ENCODE results near the gene TSSK2.

Gene TSSK2

DNA sequence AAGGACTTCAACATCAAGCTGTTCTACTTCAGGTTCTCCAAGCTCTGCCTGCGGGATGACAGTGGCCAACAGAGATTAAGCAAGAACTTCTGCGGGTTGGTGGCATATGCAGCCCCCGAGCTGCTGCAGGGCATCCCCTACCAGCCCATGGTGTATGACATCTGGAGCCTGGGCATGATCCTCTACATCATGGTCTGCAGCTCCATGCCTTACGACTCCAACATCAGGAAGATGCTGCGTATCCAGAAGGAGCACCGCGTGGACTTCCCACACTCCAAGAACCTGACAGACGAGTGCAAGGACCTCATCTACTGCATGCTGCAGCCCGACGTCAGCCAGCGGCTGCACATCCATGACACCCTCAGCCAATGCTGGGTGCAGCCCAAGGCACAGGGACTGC lies 6.1 kb upstream of the TSSK2 start:
- no peak for DNase-seq (ENCODE audit: low spot score)

- no peak for DNase-seq (ENCODE audit: low spot score)
Observed at GRCh38 chr22:19125474-19126308, 5.4 kb upstream of the TSSK2 start.

GRCh38 chr22:19126309-19127273 lies 4.5 kb upstream of the TSSK2 start:
- DNase-seq (ENCODE audit: low spot score) = no peak

GRCh38 chr22:19127329-19128008 lies 3.6 kb upstream of the TSSK2 start:
- DNase-seq (ENCODE audit: low spot score) = no peak

GRCh38 chr22:19128009-19128401 lies 3.1 kb upstream of the TSSK2 start:
- no peak for DNase-seq (ENCODE audit: low spot score)

- DNase-seq (ENCODE audit: low spot score) = no peak
Observed at GRCh38 chr22:19128946-19129727, 2.0 kb upstream of the TSSK2 start.

GRCh38 chr22:19129871-19130270 lies 1.2 kb upstream of the TSSK2 start:
- DNase-seq (ENCODE audit: low spot score) = no peak

DNA sequence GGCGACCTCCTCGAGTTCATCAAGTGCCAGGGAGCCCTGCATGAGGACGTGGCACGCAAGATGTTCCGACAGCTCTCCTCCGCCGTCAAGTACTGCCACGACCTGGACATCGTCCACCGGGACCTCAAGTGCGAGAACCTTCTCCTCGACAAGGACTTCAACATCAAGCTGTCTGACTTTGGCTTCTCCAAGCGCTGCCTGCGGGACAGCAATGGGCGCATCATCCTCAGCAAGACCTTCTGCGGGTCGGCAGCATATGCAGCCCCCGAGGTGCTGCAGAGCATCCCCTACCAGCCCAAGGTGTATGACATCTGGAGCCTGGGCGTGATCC lies 542 bp downstream of the TSSK2 start:
- DNase-seq (ENCODE audit: low spot score) = no peak

- no peak for DNase-seq (ENCODE audit: low spot score)
Observed at GRCh38 chr22:19132153-19132552, 1.0 kb downstream of the TSSK2 start.

DNA sequence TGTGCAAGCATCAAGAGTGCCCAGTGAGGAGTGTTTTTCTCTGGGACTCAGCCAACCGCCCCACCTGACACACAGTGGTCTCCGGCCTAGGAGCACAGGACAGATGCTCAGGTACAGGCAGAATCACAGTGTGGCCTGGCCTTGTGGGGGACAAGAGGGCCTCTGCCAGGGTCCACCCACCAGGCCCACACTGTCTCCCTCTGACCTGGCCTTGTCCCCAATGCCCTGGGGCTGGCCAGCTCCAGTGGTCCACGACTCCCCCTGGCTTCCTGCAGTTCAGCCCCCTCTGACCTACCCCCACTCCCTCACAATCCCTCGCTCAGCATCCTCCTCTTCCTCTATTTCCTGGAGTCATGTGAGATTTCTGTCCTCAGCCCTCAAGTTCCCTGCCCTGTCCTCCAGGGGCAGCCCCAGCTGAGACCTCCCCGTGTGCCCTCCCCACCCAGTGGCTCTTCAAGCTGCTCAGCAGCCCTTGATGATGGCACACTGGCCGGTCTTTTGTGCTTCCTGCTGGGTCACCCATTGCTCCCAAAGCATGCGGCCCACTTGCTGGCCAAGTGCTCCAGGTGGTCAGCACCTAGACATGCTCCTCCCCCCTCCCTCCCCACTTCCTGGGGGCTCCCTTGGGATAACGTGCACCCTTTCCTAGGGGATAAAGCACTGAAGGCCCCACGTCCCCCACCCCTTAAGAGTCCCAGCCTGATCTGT lies 1.7 kb downstream of the TSSK2 start:
- DNase-seq (ENCODE audit: low spot score) = no peak

DNA sequence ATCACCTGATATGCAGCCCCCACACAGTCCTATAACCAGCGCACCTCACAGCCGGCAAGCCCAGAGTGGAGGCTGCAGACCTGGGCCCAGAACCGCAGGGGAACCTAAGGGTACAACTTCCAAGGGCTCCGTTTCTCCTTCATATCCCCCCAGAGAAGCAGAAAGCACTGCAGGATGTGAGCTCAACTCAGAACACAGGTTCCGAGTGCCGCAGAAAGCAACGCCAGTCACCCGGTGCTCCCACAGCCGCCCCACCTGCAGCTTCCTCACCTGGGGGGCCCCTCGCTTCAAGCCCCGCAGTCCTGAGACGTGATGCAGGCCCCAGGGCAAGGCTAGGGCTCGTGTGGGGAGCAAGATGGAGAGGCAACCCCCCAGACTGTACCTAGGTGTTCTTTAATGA lies 2.5 kb downstream of the TSSK2 start:
- DNase-seq (ENCODE audit: low spot score) = no peak

DNA sequence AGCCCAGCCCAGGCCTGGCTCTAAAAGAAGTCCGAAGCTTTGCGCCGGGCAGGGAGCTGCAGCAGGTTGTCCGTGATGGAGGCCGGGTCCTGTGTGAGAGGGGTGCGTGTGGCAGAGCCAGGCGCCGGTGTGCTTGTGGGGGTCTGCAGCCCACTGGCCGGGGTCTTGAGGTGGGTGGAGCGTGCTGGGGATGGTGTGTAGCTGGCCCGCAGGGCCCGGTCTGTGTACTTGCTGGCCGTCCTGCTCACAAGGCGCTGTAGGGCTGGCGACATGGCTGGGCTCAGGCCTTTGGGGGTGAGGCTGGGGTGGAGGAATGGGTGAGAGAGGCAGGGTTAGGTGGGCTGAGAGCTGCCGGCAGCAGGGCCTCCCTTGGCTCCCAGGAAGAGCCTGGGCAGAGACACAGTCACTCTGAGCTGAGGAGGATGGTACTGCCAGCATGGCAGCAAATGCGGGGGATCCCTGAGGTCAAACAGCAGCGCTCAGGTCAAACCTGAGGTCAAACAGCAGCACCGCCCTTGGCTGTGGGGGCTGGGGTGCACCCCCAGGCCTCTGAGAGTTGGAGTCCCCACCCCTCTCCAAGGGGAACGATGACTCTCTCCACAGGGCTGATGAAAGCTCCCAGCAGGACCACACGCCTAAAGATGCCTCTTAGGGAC lies 3.2 kb downstream of the TSSK2 start:
- DNase-seq (ENCODE audit: low spot score) = no peak

DNA sequence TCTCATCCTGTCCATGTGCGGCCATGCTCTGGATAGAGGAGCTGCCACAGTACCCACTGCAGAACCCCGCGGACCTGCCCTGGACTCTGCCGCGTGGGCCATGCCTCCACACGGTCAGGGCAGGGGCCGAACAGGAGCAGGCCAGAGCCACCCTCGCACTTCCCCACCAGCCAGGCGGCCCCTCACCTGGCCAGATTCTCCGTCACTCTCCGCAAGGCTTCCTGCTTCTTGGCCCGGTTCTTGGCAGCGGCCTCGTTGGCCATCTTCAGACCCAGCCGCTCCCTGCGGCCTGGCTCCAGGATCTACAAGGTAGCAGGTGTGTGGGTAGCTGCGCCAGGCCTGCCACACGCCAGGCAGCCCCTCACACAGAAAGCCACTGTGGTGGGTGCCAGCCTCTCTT lies 3.8 kb downstream of the TSSK2 start:
- no peak for DNase-seq (ENCODE audit: low spot score)

DNA sequence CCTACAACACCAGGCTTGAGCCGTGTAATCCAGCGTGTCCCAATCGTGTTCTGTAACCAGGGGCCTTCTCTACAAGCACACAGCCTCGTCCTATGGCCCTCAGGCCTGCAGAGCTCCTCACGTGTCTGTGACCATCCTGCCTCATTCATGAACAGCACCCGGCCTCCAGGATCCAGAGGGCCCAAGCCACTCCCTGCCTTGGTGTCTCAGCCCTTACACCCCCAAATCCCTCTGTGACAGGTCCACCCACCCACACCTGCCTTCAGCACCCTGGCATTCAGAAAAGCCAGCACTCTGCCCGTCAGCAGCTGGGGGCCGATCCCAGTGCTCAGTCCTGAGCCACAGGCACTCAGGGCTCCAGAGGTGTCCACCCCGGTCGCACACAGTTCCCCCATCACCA lies 5.8 kb downstream of the TSSK2 start:
- DNase-seq (ENCODE audit: low spot score) = no peak

- DNase-seq (ENCODE audit: low spot score) = no peak
Observed at GRCh38 chr22:19137384-19138216, 6.5 kb downstream of the TSSK2 start.

DNA sequence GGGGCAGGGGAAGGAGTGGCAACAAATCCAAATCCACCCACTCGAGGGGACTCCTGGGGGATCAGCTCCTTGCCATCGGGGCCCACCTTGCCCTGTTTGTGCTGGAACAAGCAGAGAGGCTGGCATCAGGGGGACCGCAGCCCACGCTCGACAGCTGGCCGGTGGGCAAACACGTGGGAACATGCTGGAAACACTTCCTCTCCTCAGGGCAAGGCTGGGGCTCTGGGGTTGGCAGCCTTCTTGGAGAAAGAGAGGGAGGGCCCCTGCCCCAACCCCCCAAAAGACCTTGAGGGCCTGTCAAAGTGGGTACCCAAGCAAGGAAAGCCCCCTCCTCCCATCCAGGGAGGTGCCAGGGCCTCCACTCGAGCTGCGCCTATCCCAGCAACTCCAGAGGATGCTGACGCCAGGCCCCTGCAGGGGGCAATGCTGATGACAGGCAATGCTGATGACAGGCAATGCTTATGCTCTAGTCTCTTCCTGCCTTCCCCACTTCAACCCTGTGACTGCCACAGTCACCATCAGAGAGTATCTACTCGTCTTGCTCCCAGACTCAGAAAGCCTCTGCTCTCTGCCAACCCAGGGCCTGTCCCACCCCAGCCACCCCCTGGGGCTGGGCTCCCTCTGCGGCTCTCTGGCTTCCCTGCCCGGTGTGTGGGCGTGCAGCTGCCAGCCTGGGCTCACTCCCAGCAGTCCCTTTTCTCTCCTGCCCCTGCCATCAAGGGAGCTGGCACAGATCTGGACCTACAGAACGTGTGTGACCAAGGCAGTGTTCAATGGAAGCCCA lies 7.3 kb downstream of the TSSK2 start:
- DNase-seq (ENCODE audit: low spot score) = no peak

DNA sequence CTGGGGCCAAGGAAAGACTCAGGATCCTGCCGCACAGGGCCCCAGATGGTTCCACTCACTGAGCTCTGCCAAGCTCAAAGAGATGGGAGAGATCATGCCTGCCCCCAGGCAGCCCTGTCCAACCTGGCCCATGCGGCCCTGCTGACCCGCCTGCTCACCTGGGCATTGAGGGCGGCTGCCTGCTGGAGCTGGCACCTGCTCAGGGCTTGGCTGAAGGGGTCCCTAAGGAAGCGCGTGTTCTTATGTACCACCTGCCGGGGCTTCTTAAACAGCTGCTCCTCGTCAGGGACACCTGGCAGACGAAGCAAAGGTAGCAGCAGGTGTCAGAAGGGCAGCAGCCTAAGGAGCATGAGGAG lies 7.9 kb downstream of the TSSK2 start:
- DNase-seq (ENCODE audit: low spot score) = no peak

GRCh38 chr22:19139974-19140373 lies 8.9 kb downstream of the TSSK2 start:
- DNase-seq (ENCODE audit: low spot score) = no peak

DNA sequence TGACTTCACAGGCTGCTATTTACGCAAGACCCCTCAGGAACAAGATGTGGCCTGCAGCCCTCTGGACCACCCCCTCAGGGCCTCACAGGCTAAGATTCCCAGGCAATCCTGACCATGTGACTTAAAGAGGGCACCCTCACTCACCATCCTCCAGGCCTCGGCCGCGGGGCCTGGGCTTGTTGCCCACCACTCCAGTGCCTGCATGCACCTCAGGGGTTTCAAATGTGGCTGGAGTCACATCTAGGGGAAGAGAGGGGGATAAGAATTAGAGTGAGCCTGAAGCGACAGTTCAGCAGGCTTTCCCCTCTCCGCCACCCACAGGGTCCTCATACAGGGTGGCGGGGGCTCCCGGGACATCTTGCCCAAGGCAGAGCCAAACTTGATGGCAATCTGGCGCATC lies 11.3 kb downstream of the TSSK2 start:
- no peak for DNase-seq (ENCODE audit: low spot score)

Data from CD4-positive, alpha-beta T cell treated with Interleukin-6 at 100 ng/mL for 8 hours (primary cell).